ENCODE results near the gene MFSD6. TPM values are rescaled to one million over a fixed set of nuclear protein-coding genes. Genes with fewer than 3 reads are reported as not detected.

The MFSD6 gene
- total RNA-seq, 1 experiment from 2014 or later, result 4.7 TPM

GRCh38 chr2:190443778-190444481 is 35.8 kb downstream of the MFSD6 start:
- Mint-ChIP-seq H3K36me3 (no peaks in the 10 kb centered on the region), H3K27ac (no peak overlapping the region), H3K4me1 (peaks cover 4% of the 10 kb centered on the region), H3K27me3 (ENCODE audit: low read depth) (no peaks in the 10 kb centered on the region), H3K4me3 (no peak overlapping the region), H3K9me3 (no peaks in the 10 kb centered on the region)
- ChIA-PET CTCF (no interaction called here), POLR2A (no interaction called here)
- DNase-seq (ENCODE audit: low spot score), result no peak
- TF ChIP-seq USF2 (CRISPR knock-in tag; IDR thresholded peaks at IDR 0.05), result no peak
- no peak for TF ChIP-seq ZNF121 (CRISPR knock-in tag; IDR thresholded peaks at IDR 0.05)
- TF ChIP-seq EMX1 (CRISPR knock-in tag; IDR thresholded peaks at IDR 0.05), result no peak
- no peak for TF ChIP-seq ZNF138 (CRISPR knock-in tag; conservative IDR thresholded peaks at IDR 0.05)
- no peak for TF ChIP-seq MAX (CRISPR knock-in tag; IDR thresholded peaks at IDR 0.05)
- TF ChIP-seq ATF2 (CRISPR knock-in tag; IDR thresholded peaks at IDR 0.05; ENCODE audit: borderline replicate concordance, low read depth), result no peak
- no peak for TF ChIP-seq NR1H2 (CRISPR knock-in tag; IDR thresholded peaks at IDR 0.05)
- no peak for TF ChIP-seq ATF3 (CRISPR knock-in tag; conservative IDR thresholded peaks at IDR 0.05)
- no peak for TF ChIP-seq FOXJ3 (CRISPR knock-in tag; IDR thresholded peaks at IDR 0.05; ENCODE audit: borderline replicate concordance)
- TF ChIP-seq CDX4 (CRISPR knock-in tag; IDR thresholded peaks at IDR 0.05; ENCODE audit: borderline replicate concordance), result no peak
- TF ChIP-seq ATF1 (CRISPR knock-in tag; IDR thresholded peaks at IDR 0.05), result no peak
- TF ChIP-seq NFYB (CRISPR knock-in tag; conservative IDR thresholded peaks at IDR 0.05; ENCODE audit: low read depth), result no peak
- no peak for TF ChIP-seq SP1 (CRISPR knock-in tag; conservative IDR thresholded peaks at IDR 0.05)
- no peak for TF ChIP-seq ZNF532 (CRISPR knock-in tag; IDR thresholded peaks at IDR 0.05; ENCODE audit: borderline replicate concordance)
- no peak for TF ChIP-seq ZNF671 (CRISPR knock-in tag; IDR thresholded peaks at IDR 0.05)
- TF ChIP-seq HMGXB4 (CRISPR knock-in tag; IDR thresholded peaks at IDR 0.05), result no peak
- no peak for TF ChIP-seq PRRX2 (CRISPR knock-in tag; IDR thresholded peaks at IDR 0.05)
- TF ChIP-seq FOXP1 (CRISPR knock-in tag; IDR thresholded peaks at IDR 0.05; ENCODE audit: borderline replicate concordance), result no peak
- no peak for TF ChIP-seq ZNF425 (CRISPR knock-in tag; conservative IDR thresholded peaks at IDR 0.05)
- ATAC-seq, result no peak
